Fibroblast of skin of left biceps (primary cell): ENCODE data around the gene RABL2B.

Experiments
- DNase-seq, 2 experiments: peaks; one replicate each; pipeline ENCODE4 v3.0.0-alpha.2; 2013; ENCODE audit warnings: low read depth in 2 of 2

RABL2B gene

GRCh38 chr22:50722716-50723428 lies 60.6 kb downstream of the RABL2B start:
- no peak for DNase-seq

GRCh38 chr22:50722048-50722701 lies 61.3 kb downstream of the RABL2B start:
- DNase-seq, result no peak

- DNase-seq, result no peak
These were observed 62.1 kb downstream of the RABL2B start for GRCh38 chr22:50721257-50721844.

GRCh38 chr22:50720301-50721256 lies 62.9 kb downstream of the RABL2B start:
- no peak for DNase-seq

- no peak for DNase-seq
These were observed 63.6 kb downstream of the RABL2B start for GRCh38 chr22:50719814-50720300.

- DNase-seq, result no peak
These were observed 65.1 kb downstream of the RABL2B start for GRCh38 chr22:50718352-50718709.

GRCh38 chr22:50717709-50718351 lies 65.6 kb downstream of the RABL2B start:
- no peak for DNase-seq
